ENCODE measurements around the gene PITRM1.

Gene PITRM1

GRCh38 chr10:3166496-3167290 is 5.9 kb downstream of the PITRM1 start:
- DNase-seq (ENCODE audit: low read depth in 2 of 3, low spot score in 1 of 3), result no peak

- no peak for DNase-seq (ENCODE audit: low read depth in 2 of 3, low spot score in 1 of 3)
Observed at GRCh38 chr10:3165196-3165595, 7.4 kb downstream of the PITRM1 start.

- no peak for DNase-seq (ENCODE audit: low read depth in 2 of 3, low spot score in 1 of 3)
Observed at GRCh38 chr10:3163879-3164278, 8.7 kb downstream of the PITRM1 start.

- DNase-seq (ENCODE audit: low read depth in 2 of 3, low spot score in 1 of 3), result no peak
Observed at GRCh38 chr10:3162533-3162932, 10.0 kb downstream of the PITRM1 start.

- no peak for DNase-seq (ENCODE audit: low read depth in 2 of 3, low spot score in 1 of 3)
Observed at GRCh38 chr10:3159152-3159551, 13.4 kb downstream of the PITRM1 start.

GRCh38 chr10:3154666-3155065 is 17.9 kb downstream of the PITRM1 start:
- no peak for DNase-seq (ENCODE audit: low read depth in 2 of 3, low spot score in 1 of 3)

- no peak for DNase-seq (ENCODE audit: low read depth in 2 of 3, low spot score in 1 of 3)
Observed at GRCh38 chr10:3152566-3152935, 20.0 kb downstream of the PITRM1 start.

GRCh38 chr10:3151889-3152565 is 20.6 kb downstream of the PITRM1 start:
- no peak for DNase-seq (ENCODE audit: low read depth in 2 of 3, low spot score in 1 of 3)

GRCh38 chr10:3150961-3151360 is 21.6 kb downstream of the PITRM1 start:
- DNase-seq (ENCODE audit: low read depth in 2 of 3, low spot score in 1 of 3), result no peak

- DNase-seq (ENCODE audit: low read depth in 2 of 3, low spot score in 1 of 3), result no peak
Observed at GRCh38 chr10:3150366-3150765, 22.2 kb downstream of the PITRM1 start.

GRCh38 chr10:3149918-3150317 is 22.7 kb downstream of the PITRM1 start:
- DNase-seq (ENCODE audit: low read depth in 2 of 3, low spot score in 1 of 3), result no peak

- no peak for DNase-seq (ENCODE audit: low read depth in 2 of 3, low spot score in 1 of 3)
Observed at GRCh38 chr10:3148994-3149393, 23.6 kb downstream of the PITRM1 start.

GRCh38 chr10:3148041-3148440 is 24.5 kb downstream of the PITRM1 start:
- DNase-seq (ENCODE audit: low read depth in 2 of 3, low spot score in 1 of 3), result no peak

- DNase-seq (ENCODE audit: low read depth in 2 of 3, low spot score in 1 of 3), result no peak
Observed at GRCh38 chr10:3147117-3147820, 25.3 kb downstream of the PITRM1 start.

GRCh38 chr10:3146289-3146688 is 26.3 kb downstream of the PITRM1 start:
- no peak for DNase-seq (ENCODE audit: low read depth in 2 of 3, low spot score in 1 of 3)

- DNase-seq (ENCODE audit: low read depth in 2 of 3, low spot score in 1 of 3), result no peak
Observed at GRCh38 chr10:3145366-3145765, 27.2 kb downstream of the PITRM1 start.

- DNase-seq (ENCODE audit: low read depth in 2 of 3, low spot score in 1 of 3), result no peak
Observed at GRCh38 chr10:3143791-3144434, 28.7 kb downstream of the PITRM1 start.

- DNase-seq (ENCODE audit: low read depth in 2 of 3, low spot score in 1 of 3), result no peak
Observed at GRCh38 chr10:3143366-3143765, 29.2 kb downstream of the PITRM1 start.

- DNase-seq (ENCODE audit: low read depth in 2 of 3, low spot score in 1 of 3), result no peak
Observed at GRCh38 chr10:3142146-3142875, 30.3 kb downstream of the PITRM1 start.

- DNase-seq (ENCODE audit: low read depth in 2 of 3, low spot score in 1 of 3), result no peak
Observed at GRCh38 chr10:3141351-3142005, 31.1 kb downstream of the PITRM1 start.
